ENCODE results near the gene MT4.

GRCh38 chr16:56558024-56558747 is 6.7 kb upstream of the MT4 start:
- TF ChIP-seq EZH2 (IDR thresholded peaks at IDR 0.05; ENCODE audit: insufficient read depth, poor library complexity, severe bottlenecking) (no peak), EZH2phosphoT487 (IDR thresholded peaks at IDR 0.05; ENCODE audit: insufficient read depth, low read depth) (no peak)
